ENCODE data around the gene KRTAP4-9.
"Not testable (repeated sequence)": the region's sequence is repeated elsewhere in the genome, so short reads cannot be mapped to it uniquely, and the experiment has no call there.

- not testable (repeated sequence) for TF ChIP-seq POLR2A, CTCF (IDR thresholded peaks at IDR 0.05)
Measured at GRCh38 chr17:41148971-41149651, 43.9 kb downstream of the KRTAP4-9 start.

Measured in Peyer's patch (tissue), 4 donors.